Fibroblast of skin of abdomen (primary cell): Measurements from ENCODE around the gene RNF217.
"Not testable (repeated sequence)": the region's sequence is repeated elsewhere in the genome, so short reads cannot be mapped to it uniquely, and the experiment has no call there.

ENCODE experiments used
- DNase-seq: peaks from one replicate; pipeline ENCODE4 v3.0.0-alpha.2; 2013

The RNF217 gene

GRCh38 chr6:125101128-125101527, 138.9 kb downstream of the RNF217 start:
- DNase-seq, result no peak

GRCh38 chr6:125101631-125102030, 139.4 kb downstream of the RNF217 start:
- DNase-seq, result no peak

GRCh38 chr6:125102411-125102810, 140.2 kb downstream of the RNF217 start:
- DNase-seq, result no peak

GRCh38 chr6:125102891-125103290, 140.7 kb downstream of the RNF217 start:
- DNase-seq, result peak; percentile 96

- peak; percentile 89 for DNase-seq
Measured at GRCh38 chr6:125104425-125104824, 142.2 kb downstream of the RNF217 start.

GRCh38 chr6:125107048-125107447, 144.8 kb downstream of the RNF217 start:
- DNase-seq, result no peak

- DNase-seq, result no peak
Measured at GRCh38 chr6:125107896-125108295, 145.7 kb downstream of the RNF217 start.

- no peak for DNase-seq
Measured at GRCh38 chr6:125110056-125110455, 147.8 kb downstream of the RNF217 start.

GRCh38 chr6:125111219-125111983, 149.2 kb downstream of the RNF217 start:
- no peak for DNase-seq

GRCh38 chr6:125112934-125113333, 150.7 kb downstream of the RNF217 start:
- DNase-seq, result no peak

GRCh38 chr6:125114248-125114858, 152.1 kb downstream of the RNF217 start:
- DNase-seq, result peak; percentile 59

- no peak for DNase-seq
Measured at GRCh38 chr6:125116170-125116569, 153.9 kb downstream of the RNF217 start.

GRCh38 chr6:125116710-125117109, 154.5 kb downstream of the RNF217 start:
- no peak for DNase-seq

GRCh38 chr6:125117818-125118217, 155.6 kb downstream of the RNF217 start:
- DNase-seq, result no peak

- no peak for DNase-seq
Measured at GRCh38 chr6:125120054-125120590, 157.9 kb downstream of the RNF217 start.

- no peak for DNase-seq
Measured at GRCh38 chr6:125121894-125122293, 159.7 kb downstream of the RNF217 start.

GRCh38 chr6:125123051-125123450, 160.8 kb downstream of the RNF217 start:
- no peak for DNase-seq

- DNase-seq, result no peak
Measured at GRCh38 chr6:125123468-125124048, 161.3 kb downstream of the RNF217 start.

- DNase-seq, result no peak
Measured at GRCh38 chr6:125124049-125124669, 161.9 kb downstream of the RNF217 start.

- not testable (repeated sequence) for DNase-seq
Measured at GRCh38 chr6:125125856-125126255, 163.6 kb downstream of the RNF217 start.

- no peak for DNase-seq
Measured at GRCh38 chr6:125129354-125129753, 167.1 kb downstream of the RNF217 start.

GRCh38 chr6:125132058-125132457, 169.8 kb downstream of the RNF217 start:
- DNase-seq, result no peak

GRCh38 chr6:125136378-125136777, 174.1 kb downstream of the RNF217 start:
- DNase-seq, result no peak
